Ishikawa (cell line): ENCODE results near the gene FCHSD2.

Experiments
- CEBPB ChIP-seq: IDR thresholded peaks from 2 replicates; pipeline ENCODE4 v1.6.1; 2012
- CREB1 ChIP-seq: IDR thresholded peaks from 2 replicates; pipeline ENCODE4 v1.6.1; 2012; ENCODE audit warnings: low read depth
- EGR1 ChIP-seq: IDR thresholded peaks from 2 replicates; pipeline ENCODE4 v1.6.1; 2012
- EP300 ChIP-seq: IDR thresholded peaks from 2 replicates; pipeline ENCODE4 v1.6.1; 2012; ENCODE audit warnings: borderline replicate concordance
- FOXM1 ChIP-seq: IDR thresholded peaks from 2 replicates; pipeline ENCODE4 v1.6.1; 2012; ENCODE audit warnings: low read depth, borderline replicate concordance
- NFIC ChIP-seq: IDR thresholded peaks from 2 replicates; pipeline ENCODE4 v1.6.1; 2012
- RAD21 ChIP-seq: IDR thresholded peaks from 2 replicates; pipeline ENCODE4 v1.6.1; 2012; ENCODE audit warnings: low read depth
- TAF1 ChIP-seq: IDR thresholded peaks from 2 replicates; pipeline ENCODE4 v1.6.1; 2012; ENCODE audit warnings: low read depth, mild to moderate bottlenecking
- TCF12 ChIP-seq: IDR thresholded peaks from 2 replicates; pipeline ENCODE4 v1.6.1; 2012; ENCODE audit warnings: low read depth
- TEAD4 ChIP-seq: IDR thresholded peaks from 2 replicates; pipeline ENCODE4 v1.6.1; 2012
- YY1 ChIP-seq: IDR thresholded peaks from 2 replicates; pipeline ENCODE4 v1.6.1; 2012; ENCODE audit warnings: low read depth
- ZBTB7A ChIP-seq: IDR thresholded peaks from 2 replicates; pipeline ENCODE4 v1.6.1; 2012; ENCODE audit warnings: low read depth
- TF ChIP-seq, protein P1 (sequence below): IDR thresholded peaks from 2 replicates; pipeline ENCODE4 v1.6.1; 2012
- TF ChIP-seq, protein P2 (sequence below): IDR thresholded peaks from 2 replicates; pipeline ENCODE4 v1.6.1; 2012; ENCODE audit warnings: low read depth, mild to moderate bottlenecking
- TF ChIP-seq, protein P3 (sequence below): IDR thresholded peaks from 2 replicates; pipeline ENCODE4 v1.6.1; 2012

FCHSD2 gene

DNA sequence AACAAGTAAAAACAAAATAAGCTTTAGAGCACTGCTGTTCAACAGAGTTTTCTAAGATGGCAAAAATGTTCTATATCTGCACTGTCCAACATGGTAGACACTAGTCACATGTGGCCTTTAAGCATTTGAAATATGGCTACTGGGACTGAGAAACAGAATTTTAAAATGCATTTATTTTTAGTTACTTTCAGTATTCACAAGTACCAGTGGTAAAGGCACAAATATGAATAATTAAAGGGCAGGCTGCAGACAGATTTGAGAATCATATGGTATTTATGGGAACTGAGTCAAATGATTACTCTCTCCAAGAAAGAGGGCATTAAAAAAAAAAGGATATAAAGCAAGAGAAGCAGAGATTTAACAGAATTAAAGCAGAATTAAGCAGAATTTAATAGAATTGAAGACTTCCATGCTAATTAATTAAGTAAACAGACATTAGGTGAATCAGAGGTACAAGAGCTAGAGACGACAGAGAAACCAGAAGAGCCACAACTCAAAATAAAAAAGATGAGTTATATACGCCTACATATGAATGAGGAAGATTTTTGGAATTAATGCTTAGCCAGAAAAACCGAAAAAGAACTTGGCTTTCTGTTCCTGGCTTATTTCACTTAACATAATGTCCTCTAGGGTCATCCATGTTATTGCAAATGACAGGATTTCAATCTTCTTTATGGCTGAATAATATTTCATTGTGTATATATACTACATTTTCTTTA is 167.5 kb downstream of the FCHSD2 start:
- TF ChIP-seq EGR1 (no peak), CREB1 (no peak), NFIC (no peak), CEBPB (no peak), RAD21 (no peak), TCF12 (no peak), TEAD4 (no peak), YY1 (no peak), EP300 (no peak), ZBTB7A (no peak), FOXM1 (no peak), TAF1 (no peak)
- TF ChIP-seq, protein P1, sequence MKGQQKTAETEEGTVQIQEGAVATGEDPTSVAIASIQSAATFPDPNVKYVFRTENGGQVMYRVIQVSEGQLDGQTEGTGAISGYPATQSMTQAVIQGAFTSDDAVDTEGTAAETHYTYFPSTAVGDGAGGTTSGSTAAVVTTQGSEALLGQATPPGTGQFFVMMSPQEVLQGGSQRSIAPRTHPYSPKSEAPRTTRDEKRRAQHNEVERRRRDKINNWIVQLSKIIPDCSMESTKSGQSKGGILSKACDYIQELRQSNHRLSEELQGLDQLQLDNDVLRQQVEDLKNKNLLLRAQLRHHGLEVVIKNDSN = no peak
- TF ChIP-seq, protein P2, sequence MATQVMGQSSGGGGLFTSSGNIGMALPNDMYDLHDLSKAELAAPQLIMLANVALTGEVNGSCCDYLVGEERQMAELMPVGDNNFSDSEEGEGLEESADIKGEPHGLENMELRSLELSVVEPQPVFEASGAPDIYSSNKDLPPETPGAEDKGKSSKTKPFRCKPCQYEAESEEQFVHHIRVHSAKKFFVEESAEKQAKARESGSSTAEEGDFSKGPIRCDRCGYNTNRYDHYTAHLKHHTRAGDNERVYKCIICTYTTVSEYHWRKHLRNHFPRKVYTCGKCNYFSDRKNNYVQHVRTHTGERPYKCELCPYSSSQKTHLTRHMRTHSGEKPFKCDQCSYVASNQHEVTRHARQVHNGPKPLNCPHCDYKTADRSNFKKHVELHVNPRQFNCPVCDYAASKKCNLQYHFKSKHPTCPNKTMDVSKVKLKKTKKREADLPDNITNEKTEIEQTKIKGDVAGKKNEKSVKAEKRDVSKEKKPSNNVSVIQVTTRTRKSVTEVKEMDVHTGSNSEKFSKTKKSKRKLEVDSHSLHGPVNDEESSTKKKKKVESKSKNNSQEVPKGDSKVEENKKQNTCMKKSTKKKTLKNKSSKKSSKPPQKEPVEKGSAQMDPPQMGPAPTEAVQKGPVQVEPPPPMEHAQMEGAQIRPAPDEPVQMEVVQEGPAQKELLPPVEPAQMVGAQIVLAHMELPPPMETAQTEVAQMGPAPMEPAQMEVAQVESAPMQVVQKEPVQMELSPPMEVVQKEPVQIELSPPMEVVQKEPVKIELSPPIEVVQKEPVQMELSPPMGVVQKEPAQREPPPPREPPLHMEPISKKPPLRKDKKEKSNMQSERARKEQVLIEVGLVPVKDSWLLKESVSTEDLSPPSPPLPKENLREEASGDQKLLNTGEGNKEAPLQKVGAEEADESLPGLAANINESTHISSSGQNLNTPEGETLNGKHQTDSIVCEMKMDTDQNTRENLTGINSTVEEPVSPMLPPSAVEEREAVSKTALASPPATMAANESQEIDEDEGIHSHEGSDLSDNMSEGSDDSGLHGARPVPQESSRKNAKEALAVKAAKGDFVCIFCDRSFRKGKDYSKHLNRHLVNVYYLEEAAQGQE = no peak
- TF ChIP-seq, protein P3, sequence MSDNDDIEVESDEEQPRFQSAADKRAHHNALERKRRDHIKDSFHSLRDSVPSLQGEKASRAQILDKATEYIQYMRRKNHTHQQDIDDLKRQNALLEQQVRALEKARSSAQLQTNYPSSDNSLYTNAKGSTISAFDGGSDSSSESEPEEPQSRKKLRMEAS = no peak

DNA sequence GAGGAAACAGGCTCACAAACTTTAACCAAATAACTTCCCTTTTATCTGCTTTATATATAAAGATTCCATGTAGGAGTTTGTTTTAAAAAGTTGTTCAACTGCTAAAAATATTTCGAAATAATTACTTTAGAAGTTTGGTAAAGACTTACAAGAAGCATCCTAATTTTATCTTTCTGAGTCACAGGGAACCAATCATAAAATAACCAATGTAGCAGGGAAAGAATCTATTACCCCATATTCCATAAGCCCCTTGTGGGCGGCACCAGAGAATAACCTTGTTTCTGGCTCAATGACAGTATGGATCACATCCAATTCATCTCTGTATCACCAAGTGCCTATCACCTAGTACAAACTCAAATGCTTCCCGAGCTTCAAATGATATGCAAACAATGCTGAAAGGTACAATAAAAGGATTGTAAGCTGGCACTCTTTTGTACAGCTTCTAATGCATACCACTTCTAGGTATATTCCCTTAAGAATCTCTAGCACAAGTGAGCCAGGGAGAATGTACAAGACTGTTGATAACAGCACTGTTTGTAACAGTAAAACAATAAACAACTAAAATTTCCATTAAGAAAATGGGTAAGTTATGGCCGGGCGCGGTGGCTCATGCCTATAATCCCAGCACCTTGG is 169.5 kb downstream of the FCHSD2 start:
- TF ChIP-seq, protein P2 = no peak
- TF ChIP-seq CREB1 = no peak
- no peak for TF ChIP-seq EP300
- no peak for TF ChIP-seq TAF1
- no peak for TF ChIP-seq NFIC
- no peak for TF ChIP-seq TEAD4
- no peak for TF ChIP-seq EGR1
- no peak for TF ChIP-seq RAD21
- TF ChIP-seq, protein P3 = no peak
- TF ChIP-seq, protein P1 = no peak
- TF ChIP-seq TCF12 = no peak
- TF ChIP-seq YY1 = no peak
- no peak for TF ChIP-seq ZBTB7A
- no peak for TF ChIP-seq FOXM1
- no peak for TF ChIP-seq CEBPB

DNA sequence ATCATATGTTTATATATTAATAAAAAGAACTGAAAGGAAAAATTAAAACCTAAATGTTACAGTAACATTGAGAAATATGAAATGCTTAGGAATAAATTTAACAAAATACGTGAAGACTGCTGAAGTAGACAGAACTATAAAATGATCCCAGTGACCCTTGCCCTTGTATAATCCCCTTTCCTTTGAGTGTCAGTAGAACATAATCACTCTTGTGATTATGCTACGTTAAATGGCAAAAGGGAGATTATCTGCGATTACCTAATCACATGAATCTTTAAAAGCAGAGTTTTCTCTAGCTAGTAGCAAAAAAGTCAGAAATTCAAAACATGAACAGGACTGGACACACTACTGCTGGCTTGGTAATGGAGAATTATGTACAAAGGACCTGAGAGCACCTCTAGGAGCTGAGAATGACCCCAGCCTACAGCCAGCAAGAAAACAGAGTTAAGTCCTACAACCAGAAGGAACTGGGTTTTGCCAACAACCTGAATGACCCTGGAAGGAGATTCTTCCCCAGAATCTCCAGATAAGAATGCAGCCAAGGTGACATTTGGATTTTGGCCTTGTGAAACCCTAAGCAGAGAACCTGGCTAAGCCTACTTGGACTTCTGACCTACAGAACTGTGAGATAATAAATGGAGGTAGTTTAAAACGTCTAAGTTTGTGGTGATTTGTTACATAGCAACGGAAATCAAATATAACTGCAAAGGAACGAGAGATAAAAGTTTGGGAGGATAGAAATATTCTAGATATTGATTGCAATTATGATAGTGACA is 170.7 kb downstream of the FCHSD2 start:
- no peak for TF ChIP-seq CEBPB
- no peak for TF ChIP-seq EP300
- TF ChIP-seq, protein P3 = no peak
- TF ChIP-seq TCF12 = no peak
- no peak for TF ChIP-seq ZBTB7A
- TF ChIP-seq, protein P2 = no peak
- no peak for TF ChIP-seq CREB1
- no peak for TF ChIP-seq EGR1
- no peak for TF ChIP-seq RAD21
- no peak for TF ChIP-seq TAF1
